Hematopoietic multipotent progenitor cell treated with erythropoietin and hydrocortisone succinate and interleukin-3 and kit ligand, for 4 days (in vitro differentiated cells): ENCODE results near the gene EML4.

Source experiments
- DNase-seq: peaks from one replicate; pipeline ENCODE4 v3.0.0-alpha.2; 2015

Gene EML4

DNA sequence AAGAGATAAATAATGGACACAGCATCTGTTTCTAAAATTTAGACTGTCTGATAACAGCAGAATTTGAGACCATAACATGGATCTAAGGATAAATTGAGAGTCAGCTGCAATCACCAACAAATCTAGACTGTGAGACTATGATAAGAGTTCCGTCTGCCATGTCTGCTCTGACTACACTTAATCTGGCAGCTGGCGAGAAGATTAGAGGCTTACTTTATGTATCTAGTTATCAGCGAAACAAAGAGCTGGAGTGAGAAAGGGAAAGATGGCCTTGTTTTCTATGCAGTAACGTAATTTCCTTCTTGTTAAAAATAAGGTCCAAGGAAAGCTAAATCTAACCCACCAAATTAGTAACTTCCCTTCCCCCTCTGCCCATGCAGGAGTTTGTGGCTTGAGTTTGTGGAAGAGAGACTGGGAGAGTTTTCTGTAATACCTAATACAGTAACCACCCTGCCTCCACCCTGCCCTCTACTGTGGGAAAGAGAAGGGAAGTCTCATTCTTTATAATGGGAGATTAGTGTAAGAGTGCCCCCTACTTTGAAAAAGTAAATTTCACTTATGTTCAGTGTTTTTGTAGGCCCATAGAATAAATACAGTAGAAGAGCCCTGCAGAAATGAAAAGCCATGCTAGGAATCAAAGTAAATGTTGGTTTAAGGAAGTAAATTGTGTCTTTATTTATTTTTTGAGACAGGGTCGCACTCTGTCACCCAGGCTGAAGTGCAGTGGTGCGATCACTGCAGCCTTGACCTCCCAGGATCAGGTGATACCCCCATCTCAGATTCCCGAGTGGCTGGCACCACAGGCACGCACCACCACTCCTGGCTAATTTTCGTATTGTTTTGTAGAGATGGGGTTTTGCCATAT, 27.5 kb downstream of the EML4 start:
- DNase-seq: peak; percentile 90

DNA sequence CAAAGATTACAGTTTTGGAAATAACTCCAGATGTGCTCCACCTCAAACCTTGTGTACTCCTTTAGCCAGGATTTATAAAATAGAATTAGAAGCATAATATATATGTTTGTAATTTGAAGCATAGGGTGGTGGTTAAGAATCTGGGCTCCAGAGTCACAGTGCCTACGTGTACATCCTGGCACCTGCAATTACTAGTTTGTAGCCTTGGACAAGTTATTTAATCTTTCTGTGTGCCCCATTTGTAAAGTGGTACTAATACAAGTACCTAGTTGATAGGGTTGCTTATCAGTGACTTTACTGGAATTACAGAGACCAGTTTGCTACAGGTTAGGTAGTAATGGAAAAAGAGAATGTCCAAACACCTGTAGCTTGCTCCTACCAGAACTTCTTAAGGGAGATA, 28.6 kb downstream of the EML4 start:
- DNase-seq: no peak

DNA sequence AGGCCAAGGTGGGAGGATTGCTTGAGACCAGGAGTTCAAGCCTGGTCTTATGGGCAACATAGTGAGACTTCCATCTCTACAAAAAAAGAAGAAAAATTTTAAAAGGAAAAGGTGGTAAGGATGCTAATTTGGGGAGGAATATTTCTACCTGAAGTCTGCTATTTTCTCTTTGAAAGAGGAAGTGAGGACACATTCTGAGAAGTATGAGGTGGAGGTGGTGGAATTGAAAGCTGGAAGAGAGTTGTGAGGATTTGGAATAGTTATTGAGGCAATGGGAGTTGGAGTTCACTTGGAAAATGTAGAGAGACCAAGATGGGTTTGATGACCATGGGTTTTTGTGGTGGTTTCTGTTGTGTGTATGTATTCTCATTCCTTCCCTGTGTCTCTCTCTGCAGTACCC, 29.3 kb downstream of the EML4 start:
- DNase-seq: no peak

DNA sequence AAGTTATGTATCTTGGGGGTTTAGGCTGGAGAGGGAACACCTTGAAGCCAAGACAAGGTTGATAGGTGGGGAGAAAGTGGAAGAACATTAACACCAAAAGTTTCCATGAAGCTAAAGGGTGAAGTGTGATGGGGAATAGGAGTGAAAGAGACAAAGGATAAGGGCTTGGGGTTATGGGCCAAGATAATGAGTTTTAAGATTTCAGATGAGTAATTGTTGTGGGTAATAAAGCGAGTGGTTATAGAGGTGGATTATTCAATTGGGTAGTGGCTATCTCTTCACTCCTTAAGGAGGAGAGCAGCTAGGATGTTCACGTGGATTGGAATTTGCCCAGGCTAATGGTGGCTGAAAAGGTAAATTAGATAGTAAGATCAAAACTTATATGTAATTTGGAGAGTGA, 29.8 kb downstream of the EML4 start:
- no peak for DNase-seq

DNA sequence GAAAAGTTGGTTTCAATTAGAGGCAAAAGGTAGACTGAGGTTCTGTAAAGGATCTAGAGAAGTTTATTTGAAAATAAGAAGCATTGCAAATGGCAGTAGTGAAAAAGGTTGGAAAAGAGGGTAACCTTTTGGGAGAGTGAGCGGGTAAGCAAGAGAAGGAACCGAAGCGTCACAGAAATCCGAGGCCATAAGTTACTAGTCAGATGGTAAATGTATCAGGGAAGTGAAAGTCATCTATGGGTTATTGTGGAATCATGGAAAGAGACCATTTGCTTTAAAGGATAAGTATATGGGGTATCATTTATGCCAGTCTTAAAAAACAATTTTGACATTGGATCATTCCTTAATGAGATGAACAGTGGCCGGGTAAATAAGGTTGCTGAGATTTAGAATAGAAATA, 30.5 kb downstream of the EML4 start:
- DNase-seq: no peak

DNA sequence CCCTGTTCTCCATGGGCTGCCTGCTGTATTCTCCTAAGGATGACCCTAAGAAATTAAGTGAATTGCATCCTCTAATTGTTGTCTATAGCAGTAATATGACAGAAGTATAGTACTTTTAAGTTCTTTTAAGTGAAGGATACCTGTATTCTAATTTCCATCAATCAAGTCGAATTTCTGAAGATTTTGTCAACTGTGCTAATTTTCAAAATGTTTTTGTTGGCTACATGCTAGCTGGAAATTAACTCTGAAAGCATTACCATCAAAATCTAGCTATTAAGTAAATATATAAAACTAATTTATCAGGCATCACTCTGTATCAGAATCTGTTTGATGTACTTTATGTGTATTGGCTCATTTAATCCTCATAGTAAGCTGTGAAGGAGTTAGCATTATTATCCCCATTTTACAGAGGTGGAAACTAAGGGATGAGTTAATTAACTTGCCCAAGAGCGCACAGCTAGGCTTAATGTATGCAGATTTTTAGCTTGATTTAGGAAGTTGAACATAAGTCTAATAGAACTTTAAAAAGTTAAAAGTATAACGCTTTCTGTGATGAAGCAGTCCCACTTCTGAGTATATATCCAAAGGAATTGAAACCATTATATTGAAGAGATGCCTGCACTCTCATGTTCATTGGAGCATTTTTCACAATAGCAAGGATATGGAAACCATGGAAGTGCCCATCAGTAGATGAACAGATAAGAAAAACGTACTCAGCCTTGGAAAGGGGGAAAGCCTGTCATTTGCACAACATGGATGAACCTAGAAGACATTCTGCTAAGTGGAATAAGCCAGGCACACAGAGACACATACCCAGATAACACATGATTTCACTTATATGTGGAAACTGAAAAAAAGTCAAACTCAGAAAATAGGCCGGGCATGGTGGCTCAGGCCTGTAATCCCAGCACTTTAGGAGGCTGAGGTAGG, 32.0 kb downstream of the EML4 start:
- no peak for DNase-seq

DNA sequence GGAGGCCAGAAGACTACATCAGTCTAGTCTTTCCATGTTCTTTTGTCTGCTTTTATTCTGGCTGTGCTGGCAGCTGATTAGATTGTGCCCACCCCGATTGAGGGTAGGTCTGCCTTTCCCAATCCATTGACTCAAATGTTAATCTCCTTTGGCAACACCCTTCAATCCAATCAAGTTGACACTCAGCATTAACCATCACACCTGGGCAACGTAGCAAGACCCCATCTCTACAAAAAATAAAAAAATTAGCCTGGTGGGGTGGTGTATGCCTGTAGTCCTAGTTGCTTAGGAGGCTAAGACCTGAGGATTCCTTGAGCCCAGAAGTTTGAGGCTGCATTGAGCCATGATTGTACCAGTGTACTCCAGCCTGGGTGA, 33.5 kb downstream of the EML4 start:
- no peak for DNase-seq

DNA sequence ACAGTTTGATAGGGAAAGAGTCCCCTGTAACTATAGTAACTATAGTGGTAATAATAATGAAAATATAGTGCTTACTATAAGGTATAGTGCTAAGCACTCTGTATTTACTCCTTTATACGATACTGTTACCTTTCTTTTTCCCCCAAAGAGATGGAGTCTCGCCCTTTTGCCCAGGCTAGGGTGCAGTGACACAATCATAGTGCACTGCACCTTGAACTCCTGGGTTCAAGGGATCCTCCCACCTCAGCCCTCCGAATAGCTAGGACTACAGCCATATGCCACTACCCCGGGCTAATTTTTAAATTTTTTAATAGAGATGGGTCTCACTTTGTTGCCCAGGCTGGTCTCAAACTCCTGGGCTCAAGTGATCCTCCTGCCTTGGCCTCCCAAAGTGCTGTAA, 34.6 kb downstream of the EML4 start:
- DNase-seq: no peak

DNA sequence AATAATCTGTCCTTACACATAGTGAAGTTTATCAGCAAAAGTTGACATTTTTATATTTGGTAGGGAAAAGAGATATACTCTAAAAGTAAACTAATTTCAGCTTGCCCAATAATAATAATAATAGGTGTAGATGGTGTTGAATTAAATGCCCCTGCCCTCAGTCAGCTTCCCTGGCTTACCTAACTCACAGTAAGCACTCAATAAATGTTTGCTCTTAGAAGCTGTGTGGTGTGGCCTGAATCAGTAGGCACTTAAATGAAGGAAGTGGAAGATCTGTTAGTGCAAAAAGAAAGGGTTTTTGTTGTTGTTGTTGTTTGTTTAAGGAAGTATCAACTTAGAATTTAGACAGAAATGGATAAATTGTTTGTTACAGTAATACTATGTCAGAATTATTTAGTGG, 36.2 kb downstream of the EML4 start:
- DNase-seq: no peak

DNA sequence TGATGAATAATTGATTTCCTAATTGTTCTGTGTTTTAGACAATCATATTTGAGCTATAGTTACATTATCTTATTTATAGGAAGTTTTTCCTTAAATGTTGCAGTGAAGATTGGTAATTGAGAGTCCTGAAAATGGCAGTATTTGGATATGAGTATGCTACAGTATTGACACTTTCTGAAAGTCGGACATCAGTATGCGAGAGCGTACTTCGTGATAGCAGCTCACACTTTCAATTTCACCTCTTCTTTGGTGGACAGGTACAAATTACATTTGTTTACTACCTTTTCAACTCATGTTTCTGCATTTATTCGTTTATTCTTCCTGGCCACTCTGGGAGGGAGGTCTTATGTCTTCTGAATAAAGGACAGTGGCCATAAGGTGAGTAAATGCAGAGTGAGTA, 38.7 kb downstream of the EML4 start:
- DNase-seq: no peak

DNA sequence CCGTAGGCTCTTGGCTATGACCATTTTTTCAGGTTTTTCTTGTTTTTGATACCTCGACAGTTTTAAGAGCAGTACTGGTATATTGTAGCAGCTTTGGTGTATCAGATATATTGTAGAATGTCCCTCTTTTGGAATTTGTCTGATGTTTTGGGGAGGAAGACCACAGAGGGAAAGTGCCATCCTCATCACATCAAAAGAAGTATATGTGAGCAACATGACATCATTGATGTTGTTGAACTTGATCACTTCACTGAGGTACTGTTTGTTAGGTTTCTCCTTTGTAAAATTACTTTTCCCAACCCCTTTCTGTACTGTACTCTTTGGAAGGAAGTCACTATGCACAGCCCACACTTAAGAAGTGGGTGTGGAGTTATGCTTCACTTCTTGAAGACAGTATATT, 41.0 kb downstream of the EML4 start:
- no peak for DNase-seq

DNA sequence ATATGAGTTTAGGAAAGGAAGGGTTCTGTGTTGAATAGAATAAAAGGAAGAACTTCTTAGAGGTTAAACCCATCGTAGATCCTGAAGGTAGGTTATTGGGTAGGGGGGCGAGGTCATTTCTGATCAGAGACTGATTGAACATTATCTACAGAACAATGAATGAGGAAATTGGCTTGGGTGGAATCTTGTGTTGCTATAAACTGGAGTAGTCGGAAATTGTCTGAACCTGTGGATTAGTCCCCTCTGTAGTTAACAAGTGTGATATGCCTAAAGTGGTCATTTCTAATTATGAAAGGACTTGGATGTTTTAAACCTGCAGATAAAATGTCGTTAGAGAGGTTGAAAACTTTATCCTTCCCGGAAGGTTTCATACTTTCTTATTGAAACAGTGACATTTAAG, 42.1 kb downstream of the EML4 start:
- DNase-seq: no peak

DNA sequence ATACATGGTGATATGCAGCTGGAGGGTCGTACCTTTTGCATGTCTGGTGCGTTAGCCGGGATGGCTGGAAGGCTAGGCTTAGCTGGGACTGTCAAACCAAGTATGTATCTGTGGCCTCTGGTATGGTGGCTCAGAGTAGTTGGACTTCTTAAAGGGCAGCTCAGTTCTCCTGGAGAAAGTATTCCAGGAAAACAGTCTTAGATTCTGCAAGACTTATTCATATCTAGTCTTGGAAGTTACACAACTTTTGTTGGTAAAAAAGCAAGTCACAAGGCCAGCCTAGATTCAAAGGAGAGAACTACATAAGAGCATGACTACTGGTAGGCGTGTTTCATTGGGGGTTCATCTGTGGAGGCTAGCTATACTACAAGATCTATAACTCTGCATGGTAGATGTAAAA, 45.5 kb downstream of the EML4 start:
- no peak for DNase-seq

DNA sequence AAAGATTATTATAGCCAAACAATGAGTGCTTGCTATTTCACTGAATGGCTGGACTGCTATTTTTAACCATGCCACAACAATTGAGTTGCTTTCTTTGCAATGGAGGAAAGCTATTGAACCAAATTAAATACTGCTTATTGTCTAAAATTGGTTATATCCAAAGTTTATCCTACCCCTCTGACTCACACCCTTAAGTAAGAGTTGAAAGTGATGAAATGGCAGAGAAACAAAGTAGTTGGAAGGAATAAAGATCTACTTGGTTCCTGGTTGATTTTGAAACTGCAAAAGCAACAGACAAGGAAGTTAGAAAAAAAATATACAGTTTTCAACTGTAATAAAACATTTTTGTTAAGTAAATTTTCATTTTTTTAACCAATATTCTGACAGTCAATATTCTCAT, 47.5 kb downstream of the EML4 start:
- peak; percentile 28 for DNase-seq

DNA sequence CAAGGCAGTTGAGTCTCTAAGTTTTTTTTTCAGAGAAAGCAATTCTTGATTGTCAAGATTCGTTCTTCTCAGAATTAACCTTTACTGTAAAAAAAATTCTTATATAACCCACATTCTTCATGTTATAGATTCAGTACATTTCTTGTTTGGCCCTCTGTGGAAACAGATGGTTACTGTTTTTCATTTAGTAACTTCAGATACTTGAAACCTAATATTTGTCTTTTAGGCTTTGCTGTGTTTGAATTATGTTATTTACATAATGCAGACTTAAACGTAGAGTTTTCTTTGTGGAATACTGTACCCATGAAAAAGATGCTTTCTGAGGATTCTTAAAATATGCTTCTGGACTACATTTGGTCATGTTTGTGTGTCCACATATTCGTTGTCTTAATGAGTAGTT, 48.2 kb downstream of the EML4 start:
- no peak for DNase-seq

DNA sequence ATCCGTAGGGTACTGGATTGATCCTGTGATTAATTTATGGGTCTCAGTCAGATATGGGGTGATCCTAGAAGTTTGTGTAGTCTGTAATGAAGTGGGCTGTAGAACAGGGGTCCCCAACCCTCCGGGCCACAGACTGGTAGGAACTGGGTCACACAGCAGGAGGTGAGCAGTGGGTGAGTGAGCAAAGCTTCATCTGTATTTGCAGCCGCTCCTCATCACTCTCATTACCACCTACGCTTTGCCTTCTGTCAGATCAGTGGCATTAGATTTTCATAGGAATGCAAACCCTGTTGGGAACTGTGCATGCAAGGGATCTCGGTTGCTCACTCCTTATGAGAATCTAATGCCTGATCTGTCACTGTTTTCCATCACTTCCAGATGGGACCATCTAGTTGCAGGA, 48.8 kb downstream of the EML4 start:
- no peak for DNase-seq

DNA sequence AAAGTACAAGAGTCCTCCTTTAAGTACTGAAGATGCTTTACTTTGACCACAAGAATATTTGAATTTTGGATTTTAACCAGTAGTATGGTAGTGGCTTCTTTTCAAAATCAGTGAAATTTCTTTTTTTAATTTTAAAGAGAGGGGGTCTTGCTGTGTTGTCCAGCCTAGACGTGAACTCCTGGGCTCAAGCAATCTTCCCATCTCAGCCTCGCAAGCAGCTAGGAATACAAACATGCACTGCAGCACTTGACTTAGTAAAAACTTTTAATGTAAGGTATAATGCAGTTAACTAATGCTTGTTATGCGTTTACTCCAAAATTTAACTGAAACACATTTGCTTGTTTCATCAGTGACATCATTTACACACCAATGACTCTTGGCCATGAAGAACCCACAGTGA, 49.6 kb downstream of the EML4 start:
- DNase-seq: no peak

DNA sequence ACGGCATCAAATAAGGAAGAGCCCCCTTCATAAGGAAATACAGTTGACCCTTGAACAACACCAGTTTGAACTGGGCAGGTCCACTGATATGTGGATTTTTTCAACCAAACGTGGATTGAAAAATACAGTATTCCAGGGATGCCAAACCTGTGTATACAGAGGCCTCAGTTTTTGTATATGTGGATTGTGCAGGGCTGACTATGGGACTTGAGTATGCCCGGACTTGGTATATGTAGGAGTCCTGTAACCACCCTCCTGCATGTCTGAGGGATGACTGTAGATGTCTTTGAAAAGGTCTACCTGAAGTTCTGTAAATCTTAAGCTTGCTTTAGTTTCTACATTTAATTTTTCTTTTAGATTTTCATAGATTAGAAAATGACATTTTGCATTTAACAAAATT, 50.0 kb downstream of the EML4 start:
- no peak for DNase-seq

DNA sequence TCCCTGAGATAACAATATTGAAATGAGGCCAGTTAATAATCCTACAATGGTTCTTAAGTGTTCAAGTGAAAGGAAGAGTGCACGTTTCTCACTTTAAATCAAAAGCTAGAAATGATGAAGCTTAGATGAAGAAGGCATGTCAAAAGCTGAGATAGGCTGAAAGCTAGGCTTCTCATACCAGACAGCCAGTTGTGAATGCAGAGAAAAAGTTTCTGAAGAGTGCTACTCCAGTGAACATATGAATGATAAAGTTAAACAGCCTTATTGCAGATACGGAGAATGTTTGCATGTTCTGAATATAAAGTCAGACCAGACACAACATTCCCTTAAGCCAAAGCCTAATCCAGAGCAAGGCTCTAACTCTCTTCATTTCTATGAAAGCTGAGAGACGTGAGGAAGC, 51.4 kb downstream of the EML4 start:
- DNase-seq: no peak

DNA sequence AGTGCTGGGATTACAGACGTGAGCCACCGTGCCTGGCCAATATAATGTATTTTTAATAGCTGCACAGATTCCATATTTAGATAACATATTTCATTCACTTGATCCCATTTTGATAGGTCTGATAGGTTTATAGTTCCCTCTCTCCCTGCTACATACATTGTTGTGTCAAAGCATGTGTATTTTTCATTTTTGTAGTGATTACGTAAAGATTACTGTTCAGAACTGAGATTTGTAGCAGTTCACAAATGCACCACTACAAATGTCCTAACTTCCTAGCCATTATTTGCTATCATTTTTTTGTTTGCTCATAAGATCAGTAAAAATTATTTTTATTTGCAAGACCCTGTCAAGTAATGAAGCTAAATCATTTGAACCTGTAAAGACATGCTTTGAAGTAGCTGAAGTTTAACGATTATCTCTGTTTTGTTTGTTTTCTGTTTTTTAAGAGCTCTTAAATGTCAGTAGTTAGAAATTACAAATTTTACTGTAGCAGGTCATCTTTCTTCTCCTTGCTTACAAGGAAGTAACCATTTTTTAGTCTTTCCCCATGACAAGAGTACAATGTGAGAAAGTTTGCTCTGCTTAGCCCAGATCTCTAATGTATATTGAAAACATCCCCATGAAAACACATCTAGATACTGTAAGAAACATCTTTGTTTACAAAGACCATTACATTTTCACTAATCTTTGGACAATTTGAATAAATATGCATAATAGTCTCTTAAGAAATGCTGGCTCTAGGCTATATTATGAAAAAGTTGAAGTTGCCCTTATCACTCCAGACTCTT, 54.1 kb downstream of the EML4 start:
- DNase-seq: no peak

DNA sequence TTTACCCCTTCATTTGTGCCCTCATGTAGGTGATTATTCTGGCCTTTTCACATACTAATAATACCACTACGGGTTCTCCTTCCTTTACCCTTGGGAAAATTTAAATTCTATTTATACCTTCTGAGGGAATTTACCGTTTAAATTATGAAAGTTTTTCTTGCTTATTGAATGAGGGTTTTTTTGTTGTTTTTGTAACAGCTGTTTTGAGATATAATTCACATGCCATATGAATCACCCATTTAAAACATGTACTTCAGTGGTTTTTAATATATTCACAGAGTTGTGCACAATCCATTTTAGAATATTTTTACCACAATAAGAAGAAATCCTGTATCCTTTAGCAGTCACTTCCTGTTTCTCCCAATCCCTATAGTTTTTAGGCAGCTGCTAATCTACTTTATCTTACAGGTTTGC, 54.7 kb downstream of the EML4 start:
- no peak for DNase-seq

DNA sequence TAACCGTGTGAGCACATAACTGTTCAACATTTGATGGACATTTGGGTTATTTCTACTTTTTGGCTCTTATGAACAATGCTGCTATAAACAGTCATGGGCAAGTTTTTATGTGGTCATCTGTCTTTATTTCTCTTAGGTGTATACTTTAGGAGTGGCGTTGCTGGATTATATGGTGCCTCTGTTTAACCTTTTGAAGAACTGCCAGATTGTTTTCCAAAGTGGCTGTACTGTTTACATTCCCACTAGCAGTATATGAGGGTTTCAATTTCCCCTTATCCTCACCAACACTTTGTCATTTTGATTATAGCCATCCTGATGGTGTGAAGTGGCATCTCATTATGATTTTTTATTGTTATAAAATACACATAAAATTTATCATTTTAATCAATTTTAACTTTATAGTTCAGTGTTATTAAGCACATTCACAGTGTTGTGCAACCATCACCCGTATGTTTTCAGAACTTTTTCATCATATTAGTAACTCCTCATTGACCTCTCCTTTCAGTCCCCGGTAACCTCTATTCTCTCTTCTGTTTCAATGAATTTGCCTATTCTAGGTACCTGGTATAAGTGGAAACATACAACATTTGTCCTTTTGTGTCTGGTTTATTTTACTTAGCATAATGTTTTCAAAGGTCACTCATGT, 55.4 kb downstream of the EML4 start:
- no peak for DNase-seq

DNA sequence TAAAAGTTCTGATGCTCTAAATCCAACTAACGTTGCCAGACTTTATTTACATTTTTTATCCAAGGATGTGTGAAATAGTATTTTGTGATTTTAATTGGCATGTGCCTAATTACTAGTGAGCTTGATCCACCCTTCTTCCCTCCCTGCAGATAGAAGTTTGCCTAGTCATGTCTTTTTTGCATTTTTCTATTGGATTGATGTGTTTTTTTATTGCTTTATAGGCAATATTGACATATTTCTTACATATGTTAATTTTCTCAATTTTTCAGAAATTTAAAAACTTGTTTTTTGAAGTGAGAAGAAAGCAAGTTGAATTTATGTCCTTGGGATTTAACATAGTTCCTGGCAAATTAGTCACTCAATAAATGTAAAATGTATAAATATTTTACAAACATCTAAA, 56.4 kb downstream of the EML4 start:
- no peak for DNase-seq
